ENCODE results near the gene PLXND1.

Gene PLXND1

GRCh38 chr3:129561619-129562248, 44.7 kb downstream of the PLXND1 start:
- no peak for DNase-seq (ENCODE audit: low read depth)

GRCh38 chr3:129560911-129561594, 45.4 kb downstream of the PLXND1 start:
- no peak for DNase-seq (ENCODE audit: low read depth)

DNA sequence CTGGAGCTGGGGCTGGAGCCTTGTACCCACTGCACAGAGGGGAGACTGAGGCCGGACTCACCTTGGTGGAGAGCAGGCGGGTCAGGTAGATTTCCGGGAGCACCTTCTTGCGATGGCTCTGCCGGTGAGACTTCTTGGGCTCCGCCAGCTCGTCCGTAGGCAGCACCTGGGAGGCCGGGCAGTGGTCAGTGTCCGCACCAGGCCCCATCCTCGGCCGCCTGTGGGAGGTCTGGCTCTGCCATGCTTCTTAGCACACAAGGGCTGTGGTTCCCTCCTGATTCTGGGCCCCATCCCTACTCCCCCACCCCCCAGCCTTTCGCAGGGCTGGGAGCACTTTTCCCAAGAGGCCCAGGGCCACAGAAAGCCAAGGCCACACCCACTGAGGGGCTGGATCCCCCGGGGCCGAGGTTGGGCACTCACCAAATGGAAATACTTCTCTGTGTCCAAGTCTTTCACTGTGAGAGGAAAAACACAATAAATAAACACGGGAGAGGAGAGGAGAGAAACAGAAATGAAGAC, 46.1 kb downstream of the PLXND1 start:
- no peak for DNase-seq (ENCODE audit: low read depth)

DNA sequence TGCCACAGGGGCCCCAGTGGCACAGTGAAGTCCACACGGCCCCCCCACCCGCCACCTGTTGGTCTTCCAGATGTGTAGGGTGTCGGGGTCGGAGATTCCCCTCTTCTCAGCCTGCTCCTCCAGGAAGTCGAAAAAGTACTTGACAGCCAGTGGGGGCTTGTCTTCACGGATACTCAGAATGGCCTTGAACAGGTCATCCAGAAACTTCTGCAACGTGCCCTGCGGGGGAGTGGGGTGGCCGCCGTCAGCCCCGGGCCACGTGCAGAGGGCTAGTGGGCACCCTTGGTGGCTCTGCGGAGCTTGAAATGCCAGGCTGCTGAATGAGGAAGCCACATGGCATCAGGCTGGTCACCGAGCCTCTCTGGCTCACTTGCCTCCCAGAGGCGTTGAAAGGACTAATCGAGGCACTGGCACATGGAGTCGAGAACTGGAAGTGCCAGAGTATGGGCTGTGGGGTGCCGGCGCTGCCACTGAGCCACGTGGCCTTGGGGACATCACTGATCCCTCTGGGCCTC, 46.9 kb downstream of the PLXND1 start:
- no peak for DNase-seq (ENCODE audit: low read depth)

DNA sequence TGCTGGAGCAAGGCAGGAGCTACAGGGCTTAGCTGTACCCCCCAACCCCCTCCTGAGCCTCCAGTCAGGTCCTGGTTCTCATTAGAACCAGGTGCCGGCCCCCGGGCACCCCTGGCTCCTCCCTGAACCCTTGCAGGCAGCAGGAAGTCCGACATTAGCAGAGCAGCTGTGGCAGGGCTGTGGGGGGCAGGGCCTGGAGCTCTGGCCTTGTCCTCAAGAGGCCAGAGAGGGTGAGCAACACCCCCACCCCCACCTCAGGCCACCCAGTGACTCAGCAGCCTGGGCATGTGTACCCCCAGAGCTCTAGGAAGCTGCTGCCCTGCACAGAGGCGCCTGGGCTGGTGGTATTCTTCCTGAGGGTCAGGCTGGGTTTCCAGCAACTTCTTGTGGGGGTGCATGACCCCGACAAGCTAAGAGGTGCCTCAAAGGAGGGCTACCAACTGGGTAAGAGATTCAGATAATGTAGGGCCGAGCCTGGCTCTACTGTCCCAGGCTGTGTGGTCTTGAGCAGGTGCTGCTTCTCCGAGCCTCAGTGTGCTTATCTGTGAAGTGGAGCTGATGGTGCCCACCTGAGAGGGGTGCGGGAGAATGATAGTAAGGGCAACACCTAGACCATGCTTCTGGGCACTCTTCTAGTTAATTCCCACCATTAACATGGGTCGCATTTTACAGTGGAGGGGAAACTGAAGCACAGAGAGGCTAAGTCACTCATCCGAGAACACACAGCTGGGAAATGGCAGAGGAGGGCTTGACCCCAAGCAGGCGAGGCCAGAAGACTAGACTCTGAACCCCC, 47.5 kb downstream of the PLXND1 start:
- DNase-seq (ENCODE audit: low read depth) = no peak

DNA sequence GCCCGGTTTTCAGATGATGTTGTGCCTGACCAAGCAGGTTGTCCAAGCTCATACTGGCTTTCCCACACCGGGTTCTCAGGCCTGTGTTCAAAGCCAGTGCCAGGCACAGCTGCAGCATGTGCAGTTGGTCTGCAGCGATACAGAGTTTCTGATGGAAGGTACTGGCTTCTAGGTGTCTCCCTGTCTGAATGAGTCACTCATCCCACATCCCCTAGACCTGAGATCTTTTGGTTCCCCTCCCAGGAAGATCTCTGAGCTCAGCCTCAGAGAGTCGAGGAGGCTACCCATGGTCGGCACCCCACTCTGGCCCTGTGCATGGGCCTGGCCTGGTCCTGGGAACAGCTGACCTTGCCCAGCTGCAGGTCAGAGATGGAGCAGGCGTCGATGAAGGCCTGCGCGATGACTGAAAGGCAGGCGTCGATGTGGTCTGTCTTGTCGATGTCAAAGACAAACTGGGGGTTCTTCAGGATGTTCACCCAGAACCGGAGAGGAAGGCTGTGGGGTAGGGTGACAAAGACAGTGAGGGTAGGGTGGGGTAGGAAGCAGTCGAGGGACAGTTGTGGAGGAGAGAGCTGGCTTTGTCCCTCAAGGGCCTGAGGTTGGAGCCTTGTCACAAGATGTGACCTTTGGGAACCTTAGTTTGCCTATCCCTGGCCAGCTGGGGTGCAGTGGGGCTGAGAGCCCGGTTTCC, 48.2 kb downstream of the PLXND1 start:
- no peak for DNase-seq (ENCODE audit: low read depth)

DNA sequence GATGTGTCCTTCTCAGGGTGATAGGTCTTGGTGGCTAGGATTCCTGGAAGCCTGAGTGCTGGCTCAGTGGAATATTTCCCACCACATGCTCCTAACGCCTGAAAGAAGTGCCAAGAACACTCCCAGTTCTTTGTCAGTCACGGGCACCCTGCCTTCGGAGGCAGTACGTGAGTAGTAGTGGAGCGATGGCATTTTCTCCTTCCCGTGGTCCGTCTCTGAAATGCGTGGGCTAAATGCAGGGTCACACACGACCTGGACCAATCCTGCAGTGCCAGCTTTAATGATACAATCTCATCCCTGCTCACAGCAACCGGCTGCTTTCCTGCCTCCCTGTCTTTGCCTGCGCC, 49.0 kb downstream of the PLXND1 start:
- no peak for DNase-seq (ENCODE audit: low read depth)

- DNase-seq (ENCODE audit: low read depth) = no peak
These were observed 49.5 kb downstream of the PLXND1 start for GRCh38 chr3:129556890-129557547.

DNA sequence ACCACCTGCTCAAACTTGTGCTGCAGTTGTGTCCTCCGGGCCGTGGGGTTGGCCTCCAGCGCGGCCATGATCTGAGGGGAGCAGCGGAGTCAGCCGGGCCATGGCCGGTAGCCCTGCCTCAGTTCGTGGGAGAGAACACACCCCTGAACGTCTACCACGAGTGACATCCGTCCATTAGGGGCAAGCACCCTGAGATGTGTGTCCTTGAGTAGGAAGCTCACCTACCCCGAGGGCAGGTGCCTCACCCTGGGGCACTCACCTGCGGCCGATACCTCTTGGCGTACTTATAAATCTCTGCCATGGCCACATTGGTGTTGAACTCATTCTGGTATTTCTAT, 50.1 kb downstream of the PLXND1 start:
- no peak for DNase-seq (ENCODE audit: low read depth)

DNA sequence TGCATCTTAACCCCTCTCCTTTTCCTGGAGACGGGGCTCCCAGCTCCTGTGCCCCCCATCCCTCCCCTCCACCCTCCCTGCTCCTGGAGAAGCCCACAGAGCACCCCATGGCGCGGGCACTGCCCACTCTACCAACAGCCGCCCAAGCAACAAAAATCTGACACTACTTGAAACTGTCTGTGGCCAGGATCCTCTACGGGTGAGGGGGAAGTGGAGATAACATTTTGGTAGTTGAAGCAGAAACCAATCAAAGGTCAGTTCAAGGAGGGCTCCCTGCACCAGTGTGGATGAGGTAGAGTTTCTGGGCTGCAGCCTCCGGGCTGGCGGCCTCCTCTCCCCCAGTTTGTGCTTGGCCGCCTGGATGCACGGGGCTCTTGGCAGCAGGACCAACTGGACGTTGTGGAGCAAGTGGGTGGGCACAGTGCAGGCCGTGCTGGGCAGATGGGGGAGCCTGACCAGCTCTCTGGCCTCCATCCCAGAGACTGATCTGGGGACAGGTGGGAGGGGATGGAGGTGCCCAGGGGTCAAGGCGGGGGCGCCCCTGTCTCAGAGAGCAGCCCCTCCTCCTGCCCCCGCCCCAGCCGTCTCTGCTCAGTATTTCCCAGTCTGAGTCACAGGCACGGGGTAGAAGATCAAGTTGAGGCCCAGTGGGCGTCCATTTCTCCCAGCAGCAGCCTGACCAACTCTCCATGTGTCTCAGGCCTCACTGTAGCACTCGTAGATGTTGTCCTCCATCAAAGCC, 50.7 kb downstream of the PLXND1 start:
- DNase-seq (ENCODE audit: low read depth) = no peak

GRCh38 chr3:129555153-129555550, 51.3 kb downstream of the PLXND1 start:
- no peak for DNase-seq (ENCODE audit: low read depth)

DNA sequence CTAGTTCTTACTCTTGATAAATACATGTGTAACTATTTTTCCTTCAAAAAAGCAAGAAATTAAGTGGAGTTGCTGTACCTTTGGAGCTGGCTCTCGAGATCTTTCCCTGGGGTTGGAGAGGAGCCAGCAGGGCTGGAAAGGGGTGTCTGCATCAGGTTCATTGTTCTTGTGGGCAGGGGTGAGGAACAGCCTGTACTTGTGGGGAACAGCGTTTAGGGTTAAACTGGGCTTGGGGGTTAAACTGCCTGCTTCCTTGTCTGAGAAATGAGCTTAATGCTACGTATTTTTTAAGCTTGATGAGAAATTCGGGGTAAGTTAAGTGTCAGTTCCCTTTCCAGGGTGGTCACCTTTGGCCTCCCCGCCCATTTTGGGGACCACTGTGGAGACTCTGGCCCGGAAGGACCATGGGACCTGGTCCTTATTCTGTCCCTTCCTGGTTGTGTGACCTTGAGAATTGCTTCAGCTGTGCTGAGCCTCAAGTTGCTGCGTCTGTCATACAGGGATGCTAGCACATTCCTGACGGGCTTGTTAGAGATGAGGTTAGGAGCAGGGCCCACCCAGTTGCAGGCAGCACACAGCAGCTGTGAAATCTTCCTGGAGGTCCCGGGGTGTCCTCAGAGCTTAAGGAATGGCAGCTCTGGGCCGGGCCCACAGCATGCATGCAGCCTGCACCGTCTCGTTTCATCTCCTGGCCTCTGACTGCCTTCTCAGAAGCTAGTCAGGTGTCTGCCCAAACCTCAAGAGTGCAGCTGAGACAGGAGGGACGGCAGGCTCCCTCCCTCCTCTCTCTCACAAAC, 51.9 kb downstream of the PLXND1 start:
- DNase-seq (ENCODE audit: low read depth) = no peak

DNA sequence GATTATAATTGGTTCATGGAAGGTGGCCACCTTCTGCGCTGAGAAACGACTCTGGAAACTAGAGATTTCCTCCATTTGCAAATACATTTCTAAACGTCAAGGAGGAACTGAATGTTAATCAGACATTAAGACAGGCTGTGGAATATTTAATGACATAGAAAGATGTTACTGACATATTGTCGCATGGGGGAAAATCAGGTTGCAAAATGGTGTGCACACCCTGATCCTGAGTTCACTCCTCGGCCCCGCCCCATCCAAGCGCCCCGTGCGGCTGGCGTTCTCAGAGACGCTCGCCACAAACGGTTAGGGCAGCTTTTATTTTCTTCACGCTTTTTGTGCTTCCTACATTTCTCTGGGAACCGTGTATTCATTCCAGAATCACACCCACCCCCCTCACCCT, 52.8 kb downstream of the PLXND1 start:
- DNase-seq (ENCODE audit: low read depth) = no peak

GRCh38 chr3:129553171-129553570, 53.3 kb downstream of the PLXND1 start:
- no peak for DNase-seq (ENCODE audit: low read depth)

DNA sequence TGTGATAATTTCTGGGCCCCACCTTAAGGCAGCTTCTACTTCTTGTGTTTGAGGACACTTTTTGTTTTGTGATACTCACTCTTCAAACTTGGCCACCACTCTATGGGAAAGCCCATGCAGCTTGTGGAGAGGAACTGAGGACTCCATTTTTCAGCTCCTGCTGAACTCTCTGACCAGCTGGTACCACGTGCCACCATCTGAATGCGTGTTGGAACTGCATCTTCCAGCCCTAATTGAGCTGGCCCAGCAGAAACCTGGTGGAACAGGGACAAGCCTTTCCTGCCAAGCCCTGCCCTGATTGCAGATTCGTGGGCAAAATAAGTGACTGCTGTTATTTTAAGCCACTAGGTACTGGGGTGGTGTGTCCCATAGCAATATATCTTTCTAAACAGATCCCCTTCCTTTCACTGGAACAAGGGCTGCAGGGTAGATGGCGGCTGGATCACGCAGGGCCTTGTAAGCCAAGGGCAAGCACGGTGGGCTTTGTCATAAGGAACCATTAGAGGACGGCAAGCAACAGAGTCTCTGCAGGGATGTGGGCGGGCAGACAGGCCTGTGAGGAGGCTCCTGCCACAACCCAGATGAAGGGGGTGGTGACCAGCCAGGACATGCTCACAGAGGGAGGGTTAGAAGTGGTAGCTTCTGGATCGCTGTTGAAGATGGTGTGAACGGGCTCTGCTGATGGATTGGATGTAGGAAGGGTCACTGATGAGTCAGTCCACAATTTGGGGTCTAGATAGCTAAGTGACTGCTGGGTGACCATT, 54.0 kb downstream of the PLXND1 start:
- DNase-seq (ENCODE audit: low read depth) = no peak

GRCh38 chr3:129549805-129550204, 56.7 kb downstream of the PLXND1 start:
- no peak for DNase-seq (ENCODE audit: low read depth)

- DNase-seq (ENCODE audit: low read depth) = no peak
These were observed 57.3 kb downstream of the PLXND1 start for GRCh38 chr3:129549006-129549800.

GRCh38 chr3:129548104-129548965, 58.1 kb downstream of the PLXND1 start:
- DNase-seq (ENCODE audit: low read depth) = no peak

Measured in stimulated activated CD4-positive, alpha-beta T cell treated with anti-CD3 and anti-CD28 coated beads, Interleukin-2, amount 100 ng/mL, for 4 hours (primary cell).